GM12875 (cell line): ENCODE measurements around the gene CLIC1.

Experiments used
- H3K4me3 ChIP-seq: one replicate; pipeline ENCODE4 v1.5.1; 2011; ENCODE audit warnings: low read depth, low read length, control low read depth
- CTCF ChIP-seq: IDR thresholded peaks from 2 replicates; pipeline ENCODE4 v1.5.1; 2011; ENCODE audit warnings: low read depth, mild to moderate bottlenecking, control low read depth, inconsistent platforms, low read length, moderate library complexity, borderline replicate concordance; ENCODE audit not compliant: insufficient read depth

Gene CLIC1

GRCh38 chr6:31732029-31732428 lies 4.3 kb downstream of the CLIC1 start:
- TF ChIP-seq CTCF, result no peak
- H3K4me3 ChIP-seq, result no peak overlapping the region

- no peak for TF ChIP-seq CTCF
- no peak overlapping the region for H3K4me3 ChIP-seq
Observed at GRCh38 chr6:31730631-31731086, 5.7 kb downstream of the CLIC1 start.

- peak overlapping the region; percentile 51 for H3K4me3 ChIP-seq
- no peak for TF ChIP-seq CTCF
Observed at GRCh38 chr6:31729979-31730630, 6.2 kb downstream of the CLIC1 start.

GRCh38 chr6:31729515-31729978 lies 6.8 kb downstream of the CLIC1 start:
- peak overlapping the region; percentile 51 for H3K4me3 ChIP-seq
- no peak for TF ChIP-seq CTCF

- H3K4me3 ChIP-seq, result peak within 1 kb of the TSS; percentile 51
- peak; percentile 78 for TF ChIP-seq CTCF
Observed at GRCh38 chr6:31728767-31729514, 7.4 kb downstream of the CLIC1 start, which contains the start of gene DDAH2. Gene DDAH2 (minus strand): TSS chr6:31729299. CDS start chr6:31729161, 138 bp downstream.

- no peak for TF ChIP-seq CTCF
- no peak overlapping the region for H3K4me3 ChIP-seq
Observed at GRCh38 chr6:31727717-31728671, 8.3 kb downstream of the CLIC1 start.
